Astrocyte (in vitro differentiated cells and primary cell): ENCODE measurements around the gene WNT7A. TPM values are rescaled to one million over a fixed set of nuclear protein-coding genes. Genes with fewer than 3 reads are reported as not detected.

Source experiments
- DNase-seq: peaks from one replicate; pipeline ENCODE4 v3.0.0-alpha.2; 2010; ENCODE audit warnings: low read depth
- FAIRE-seq: peaks from 2 replicates; lab custom pipeline; 2011; peaks lifted over from hg19 to GRCh38; lab: Jason Lieb, UNC
- H2AFZ ChIP-seq: 2 replicates; pipeline ENCODE4 v1.6.0; 2012; ENCODE audit warnings: low read depth, low read length, inconsistent platforms
- H3K27ac ChIP-seq: 2 replicates; pipeline ENCODE4 v1.5.1; 2011; ENCODE audit warnings: low read depth, low read length, inconsistent platforms
- H3K27me3 ChIP-seq: 2 replicates; pipeline ENCODE4 v1.6.0; 2011; ENCODE audit warnings: low read length, inconsistent platforms; ENCODE audit not compliant: insufficient read depth
- H3K36me3 ChIP-seq: 2 replicates; pipeline ENCODE4 v1.5.1; 2011; ENCODE audit warnings: low read length, inconsistent platforms; ENCODE audit not compliant: insufficient read depth
- H3K4me1 ChIP-seq: 2 replicates; pipeline ENCODE4 v1.5.1; 2011; ENCODE audit warnings: low read length, inconsistent platforms; ENCODE audit not compliant: insufficient read depth
- H3K4me2 ChIP-seq: 2 replicates; pipeline ENCODE4 v1.6.0; 2012; ENCODE audit warnings: low read length, inconsistent platforms
- H3K4me3 ChIP-seq: 2 replicates; pipeline ENCODE4 v1.5.1; 2011; ENCODE audit warnings: low read depth, mild to moderate bottlenecking, low read length, inconsistent platforms; ENCODE audit not compliant: insufficient read depth
- H3K79me2 ChIP-seq: 2 replicates; pipeline ENCODE4 v1.6.0; 2012; ENCODE audit warnings: mild to moderate bottlenecking, low read length, inconsistent platforms; ENCODE audit not compliant: insufficient read depth
- H3K9ac ChIP-seq: 2 replicates; pipeline ENCODE4 v1.6.0; 2012; ENCODE audit warnings: mild to moderate bottlenecking, low read length, inconsistent platforms
- H3K9me3 ChIP-seq: 2 replicates; pipeline ENCODE4 v1.5.1; 2012; ENCODE audit warnings: low read depth, mild to moderate bottlenecking, low read length, inconsistent platforms; ENCODE audit not compliant: insufficient read depth
- H4K20me1 ChIP-seq: 2 replicates; pipeline ENCODE4 v1.6.0; 2012; ENCODE audit warnings: low read length, inconsistent platforms; ENCODE audit not compliant: insufficient read depth
- H3K27ac Mint-ChIP-seq: one replicate; pipeline ENCODE4 v1.8.0; 2021; ENCODE audit warnings: mild to moderate bottlenecking, mixed read lengths; ENCODE audit not compliant: unreplicated experiment
- H3K27me3 Mint-ChIP-seq: one replicate; pipeline ENCODE4 v1.8.0; 2021; ENCODE audit warnings: low read depth, mixed read lengths; ENCODE audit not compliant: unreplicated experiment
- H3K36me3 Mint-ChIP-seq: one replicate; pipeline ENCODE4 v1.8.0; 2021; ENCODE audit warnings: low read depth, mixed read lengths; ENCODE audit not compliant: unreplicated experiment
- H3K4me1 Mint-ChIP-seq: one replicate; pipeline ENCODE4 v1.8.0; 2021; ENCODE audit warnings: low read depth, mixed read lengths; ENCODE audit not compliant: unreplicated experiment
- H3K4me3 Mint-ChIP-seq: one replicate; pipeline ENCODE4 v1.8.0; 2021; ENCODE audit warnings: mild to moderate bottlenecking, moderate library complexity, mixed read lengths; ENCODE audit not compliant: unreplicated experiment
- H3K9me3 Mint-ChIP-seq: one replicate; pipeline ENCODE4 v1.8.0; 2021; ENCODE audit warnings: mild to moderate bottlenecking, mixed read lengths; ENCODE audit not compliant: unreplicated experiment
- CTCF ChIP-seq: IDR thresholded peaks from 2 replicates; pipeline ENCODE4 v1.5.1; 2011; ENCODE audit warnings: low read depth, mild to moderate bottlenecking, inconsistent platforms, low read length, moderate library complexity; ENCODE audit not compliant: insufficient read depth
- EZH2 ChIP-seq: IDR thresholded peaks from 2 replicates; pipeline ENCODE4 v1.6.1; 2012; ENCODE audit warnings: mild to moderate bottlenecking, low read length, inconsistent platforms; ENCODE audit not compliant: insufficient read depth
- total RNA-seq: library from RNA; stranded (reverse); gene quantifications from 2 replicates; pipeline ENCODE4 v1.2.1, GENCODE V29; 2021

Gene WNT7A
- total RNA-seq, 1 donor from 2014 or later, result 1.7 TPM

GRCh38 chr3:13792512-13793371 lies 87.1 kb downstream of the WNT7A start:
- no peak overlapping the region for H3K4me2 ChIP-seq
- no peaks in the 10 kb centered on the region for H3K4me1 Mint-ChIP-seq
- H2AFZ ChIP-seq, result no peak overlapping the region
- FAIRE-seq (no peak), DNase-seq (no peak)
- H3K36me3 Mint-ChIP-seq, result no peaks in the 10 kb centered on the region
- H3K27me3 ChIP-seq, result peaks cover 3% of the 10 kb centered on the region
- no peaks in the 10 kb centered on the region for H3K9me3 ChIP-seq
- no peaks in the 10 kb centered on the region for H3K4me1 ChIP-seq
- no peak overlapping the region for H3K9ac ChIP-seq
- no peak overlapping the region for H3K27ac ChIP-seq
- no peak overlapping the region for H3K4me3 ChIP-seq
- no peaks in the 10 kb centered on the region for H4K20me1 ChIP-seq
- H3K79me2 ChIP-seq, result no peaks in the 10 kb centered on the region
- peaks cover 41% of the 10 kb centered on the region for H3K27me3 Mint-ChIP-seq
- no peak for TF ChIP-seq CTCF
- TF ChIP-seq EZH2, result no peak
- H3K9me3 Mint-ChIP-seq, result peaks cover 1% of the 10 kb centered on the region
- no peak overlapping the region for H3K27ac Mint-ChIP-seq
- no peak overlapping the region for H3K4me3 Mint-ChIP-seq
- H3K36me3 ChIP-seq, result no peaks in the 10 kb centered on the region

- H3K9me3 ChIP-seq, result no peaks in the 10 kb centered on the region
- H3K27ac ChIP-seq, result no peak overlapping the region
- H3K4me3 Mint-ChIP-seq, result no peak overlapping the region
- FAIRE-seq (no peak), DNase-seq (no peak)
- H3K27ac Mint-ChIP-seq, result no peak overlapping the region
- H3K79me2 ChIP-seq, result no peaks in the 10 kb centered on the region
- H3K27me3 Mint-ChIP-seq, result peaks cover 38% of the 10 kb centered on the region
- H3K4me1 Mint-ChIP-seq, result no peaks in the 10 kb centered on the region
- H4K20me1 ChIP-seq, result no peaks in the 10 kb centered on the region
- H3K36me3 ChIP-seq, result no peaks in the 10 kb centered on the region
- H3K4me3 ChIP-seq, result no peak overlapping the region
- no peak for TF ChIP-seq EZH2
- no peak for TF ChIP-seq CTCF
- no peak overlapping the region for H3K4me2 ChIP-seq
- H2AFZ ChIP-seq, result no peak overlapping the region
- no peak overlapping the region for H3K9ac ChIP-seq
- no peaks in the 10 kb centered on the region for H3K4me1 ChIP-seq
- H3K36me3 Mint-ChIP-seq, result no peaks in the 10 kb centered on the region
- peaks cover 3% of the 10 kb centered on the region for H3K27me3 ChIP-seq
- peaks cover 1% of the 10 kb centered on the region for H3K9me3 Mint-ChIP-seq
Observed at GRCh38 chr3:13792051-13792490, 87.8 kb downstream of the WNT7A start.
